Coronary artery (tissue), 2 donors: ENCODE data around the gene PCSK4.

Experiments used
- DNase-seq: peaks from one replicate; pipeline ENCODE4 v3.0.0-alpha.2; 2017; ENCODE audit warnings: low spot score
- H3K27ac ChIP-seq, 2 donors: fragments of 200-600 bp; sonication (generic); one replicate each; pipeline ENCODE4 v1.5.1; 2016 to 2019
- H3K4me3 ChIP-seq: fragments of 200-600 bp; sonication (generic); 2 replicates; pipeline ENCODE4 v1.5.1; 2016; ENCODE audit warnings: mild to moderate bottlenecking, moderate library complexity
- TF ChIP-seq, protein P1 (sequence below): fragments of 200-600 bp; sonication (generic); IDR thresholded peaks from one replicate; pipeline ENCODE4 v1.5.1; 2019; ENCODE audit warnings: antibody characterized with exemption

Gene PCSK4

GRCh38 chr19:1457892-1458291 is 32.3 kb downstream of the PCSK4 start:
- H3K27ac ChIP-seq, result no peak overlapping the region
- no peak overlapping the region for H3K4me3 ChIP-seq
- no peak for DNase-seq
- TF ChIP-seq, protein P1, sequence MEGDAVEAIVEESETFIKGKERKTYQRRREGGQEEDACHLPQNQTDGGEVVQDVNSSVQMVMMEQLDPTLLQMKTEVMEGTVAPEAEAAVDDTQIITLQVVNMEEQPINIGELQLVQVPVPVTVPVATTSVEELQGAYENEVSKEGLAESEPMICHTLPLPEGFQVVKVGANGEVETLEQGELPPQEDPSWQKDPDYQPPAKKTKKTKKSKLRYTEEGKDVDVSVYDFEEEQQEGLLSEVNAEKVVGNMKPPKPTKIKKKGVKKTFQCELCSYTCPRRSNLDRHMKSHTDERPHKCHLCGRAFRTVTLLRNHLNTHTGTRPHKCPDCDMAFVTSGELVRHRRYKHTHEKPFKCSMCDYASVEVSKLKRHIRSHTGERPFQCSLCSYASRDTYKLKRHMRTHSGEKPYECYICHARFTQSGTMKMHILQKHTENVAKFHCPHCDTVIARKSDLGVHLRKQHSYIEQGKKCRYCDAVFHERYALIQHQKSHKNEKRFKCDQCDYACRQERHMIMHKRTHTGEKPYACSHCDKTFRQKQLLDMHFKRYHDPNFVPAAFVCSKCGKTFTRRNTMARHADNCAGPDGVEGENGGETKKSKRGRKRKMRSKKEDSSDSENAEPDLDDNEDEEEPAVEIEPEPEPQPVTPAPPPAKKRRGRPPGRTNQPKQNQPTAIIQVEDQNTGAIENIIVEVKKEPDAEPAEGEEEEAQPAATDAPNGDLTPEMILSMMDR, result no peak

GRCh38 chr19:1457031-1457739 is 33.0 kb downstream of the PCSK4 start:
- no peak for DNase-seq
- TF ChIP-seq, protein P1, result no peak
- no peak overlapping the region for H3K27ac ChIP-seq
- no peak overlapping the region for H3K4me3 ChIP-seq

GRCh38 chr19:1456121-1456900 is 33.8 kb downstream of the PCSK4 start:
- no peak overlapping the region for H3K27ac ChIP-seq

GRCh38 chr19:1455336-1456120 is 34.6 kb downstream of the PCSK4 start:
- DNase-seq, result no peak
- H3K4me3 ChIP-seq, result no peak overlapping the region
- no peak overlapping the region for H3K27ac ChIP-seq
- TF ChIP-seq, protein P1, result no peak

More at GRCh38 chr19:1456121-1456900, 33.8 kb downstream of the PCSK4 start:
- no peak overlapping the region for H3K4me3 ChIP-seq
- TF ChIP-seq, protein P1, result no peak
- no peak for DNase-seq

DNA sequence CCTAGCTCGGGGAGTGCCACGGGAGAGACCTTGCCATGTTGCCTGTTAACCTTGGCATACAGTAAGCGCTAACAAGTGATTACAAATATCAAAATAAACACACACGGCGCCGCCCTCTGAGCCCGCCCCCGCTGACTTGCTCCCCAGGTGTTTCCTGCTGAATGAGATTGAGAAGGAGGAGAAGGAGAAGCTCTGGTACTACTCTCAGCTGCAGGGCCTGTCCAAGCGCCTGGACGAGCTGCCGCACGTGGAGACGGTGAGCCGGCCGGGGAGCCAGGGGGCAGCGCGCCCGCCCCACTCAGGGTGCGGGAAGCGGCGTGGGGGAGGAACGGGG is 35.2 kb downstream of the PCSK4 start:
- no peak for DNase-seq
- no peak overlapping the region for H3K27ac ChIP-seq
- H3K4me3 ChIP-seq, result no peak overlapping the region
- TF ChIP-seq, protein P1, result no peak

DNA sequence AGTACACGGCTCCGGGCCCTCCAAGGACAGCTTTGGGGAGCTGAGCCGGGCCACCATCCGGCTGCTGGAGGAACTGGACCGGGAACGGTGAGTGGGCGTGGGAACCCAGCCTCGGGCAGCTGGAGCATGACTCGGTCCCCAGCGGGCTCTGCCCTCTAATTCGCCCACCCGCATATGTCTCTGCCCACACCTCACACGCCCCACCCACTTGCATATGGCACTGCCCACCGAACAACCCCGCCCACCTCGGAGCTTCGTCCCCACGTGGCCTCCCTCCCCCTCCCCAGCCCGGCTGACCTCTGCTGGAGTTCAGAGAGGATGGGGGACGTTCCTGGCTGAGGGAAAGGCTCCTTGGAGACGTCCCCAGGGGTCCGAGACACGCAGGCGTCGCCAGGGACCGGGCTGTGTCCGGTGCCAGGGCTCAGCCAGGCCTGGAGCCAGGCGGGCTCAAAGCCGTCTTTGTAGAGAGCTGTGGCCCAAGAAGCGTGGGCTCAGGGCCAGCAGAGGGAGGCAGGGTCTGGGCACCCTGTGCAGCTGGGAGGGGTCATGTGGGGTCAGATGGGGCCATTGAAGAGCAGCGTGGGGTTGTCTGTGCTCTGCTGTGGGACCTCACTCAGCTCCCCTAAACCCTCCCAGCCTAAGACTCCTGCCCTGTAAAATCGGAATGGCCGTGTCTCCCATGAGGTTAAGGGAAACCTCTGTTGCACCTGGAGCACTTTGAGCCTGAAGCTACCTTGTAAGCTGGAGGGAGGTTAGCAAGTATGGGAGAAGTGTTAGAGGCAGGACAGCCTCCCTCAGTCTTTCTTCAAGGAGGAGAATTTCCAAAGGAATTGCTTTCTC is 36.4 kb downstream of the PCSK4 start:
- Histone ChIP-seq H3K27ac (no peak overlapping the region), H3K4me3 (peak overlapping the region; percentile 42)
- no peak for DNase-seq
- TF ChIP-seq, protein P1, result no peak
